Measurements from ENCODE around the gene IQGAP3. TPM values are rescaled to one million over a fixed set of nuclear protein-coding genes. Genes with fewer than 3 reads are reported as not detected.

IQGAP3 gene
- total RNA-seq, 4 donors from 2014 or later = 0.09 to 13.2 TPM; not detected in 2

DNA sequence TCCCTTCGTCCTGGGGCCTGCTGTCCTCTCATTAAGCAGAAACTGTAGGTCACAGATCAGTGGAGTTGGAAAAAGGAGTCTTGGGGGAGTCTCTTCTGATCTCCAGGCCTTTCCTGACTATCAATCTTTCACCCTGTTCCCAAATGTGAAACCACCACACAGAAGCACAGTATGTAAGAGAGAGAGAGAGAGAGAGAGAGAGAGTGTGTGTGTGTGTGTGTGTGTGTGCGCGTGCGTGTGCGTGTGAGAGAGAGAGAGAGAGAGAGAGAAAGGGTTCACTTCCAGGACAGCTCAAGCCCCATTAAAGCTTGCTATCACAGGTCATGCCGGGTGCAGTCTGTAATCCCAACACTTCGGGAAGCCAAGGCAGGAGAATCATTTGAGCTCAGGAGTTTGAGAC is 5.7 kb upstream of the IQGAP3 start:
- Histone ChIP-seq H3K27ac (no peak overlapping the region), H3K4me3 (no peak overlapping the region), H3K4me1 (no peaks in the 10 kb centered on the region), H3K27me3 (no peaks in the 10 kb centered on the region), H3K36me3 (no peaks in the 10 kb centered on the region), H3K9me3 (no peaks in the 10 kb centered on the region)
- TF ChIP-seq POLR2A (IDR thresholded peaks at IDR 0.05) = no peak
- TF ChIP-seq, protein P1, sequence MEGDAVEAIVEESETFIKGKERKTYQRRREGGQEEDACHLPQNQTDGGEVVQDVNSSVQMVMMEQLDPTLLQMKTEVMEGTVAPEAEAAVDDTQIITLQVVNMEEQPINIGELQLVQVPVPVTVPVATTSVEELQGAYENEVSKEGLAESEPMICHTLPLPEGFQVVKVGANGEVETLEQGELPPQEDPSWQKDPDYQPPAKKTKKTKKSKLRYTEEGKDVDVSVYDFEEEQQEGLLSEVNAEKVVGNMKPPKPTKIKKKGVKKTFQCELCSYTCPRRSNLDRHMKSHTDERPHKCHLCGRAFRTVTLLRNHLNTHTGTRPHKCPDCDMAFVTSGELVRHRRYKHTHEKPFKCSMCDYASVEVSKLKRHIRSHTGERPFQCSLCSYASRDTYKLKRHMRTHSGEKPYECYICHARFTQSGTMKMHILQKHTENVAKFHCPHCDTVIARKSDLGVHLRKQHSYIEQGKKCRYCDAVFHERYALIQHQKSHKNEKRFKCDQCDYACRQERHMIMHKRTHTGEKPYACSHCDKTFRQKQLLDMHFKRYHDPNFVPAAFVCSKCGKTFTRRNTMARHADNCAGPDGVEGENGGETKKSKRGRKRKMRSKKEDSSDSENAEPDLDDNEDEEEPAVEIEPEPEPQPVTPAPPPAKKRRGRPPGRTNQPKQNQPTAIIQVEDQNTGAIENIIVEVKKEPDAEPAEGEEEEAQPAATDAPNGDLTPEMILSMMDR (IDR thresholded peaks at IDR 0.05) = no peak
- intact Hi-C loops (cut with DNase I; ENCODE audit: low total_unique reads) = no loop called here
- DNase-seq = no peak

DNA sequence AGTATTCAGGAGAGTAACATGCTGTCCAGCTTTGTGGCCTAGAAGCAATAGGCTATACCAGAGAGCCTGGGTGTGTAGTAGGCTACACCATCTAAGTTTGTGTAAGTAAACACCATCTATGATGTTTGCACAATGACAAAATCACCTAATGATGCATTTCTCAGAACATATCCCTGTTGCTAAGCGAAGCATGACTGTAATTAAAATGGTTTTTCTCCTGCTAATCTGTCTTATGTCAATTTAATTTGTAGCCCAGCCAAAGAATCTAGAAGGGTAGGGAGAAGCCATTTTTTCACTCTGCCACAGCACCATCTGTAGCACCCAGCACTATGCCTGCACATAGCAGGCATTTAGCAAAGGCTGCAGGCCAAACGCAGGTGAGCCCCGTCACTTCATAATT is 5.2 kb upstream of the IQGAP3 start:
- no peaks in the 10 kb centered on the region for H3K27me3 ChIP-seq
- no peak for DNase-seq
- no peak overlapping the region for H3K4me3 ChIP-seq
- TF ChIP-seq POLR2A (IDR thresholded peaks at IDR 0.05) = no peak
- TF ChIP-seq, protein P1 (IDR thresholded peaks at IDR 0.05) = no peak
- no peaks in the 10 kb centered on the region for H3K9me3 ChIP-seq
- no peak overlapping the region for H3K27ac ChIP-seq
- H3K4me1 ChIP-seq = no peaks in the 10 kb centered on the region
- intact Hi-C loops (cut with DNase I; ENCODE audit: low total_unique reads) = no loop called here
- H3K36me3 ChIP-seq = no peaks in the 10 kb centered on the region

DNA sequence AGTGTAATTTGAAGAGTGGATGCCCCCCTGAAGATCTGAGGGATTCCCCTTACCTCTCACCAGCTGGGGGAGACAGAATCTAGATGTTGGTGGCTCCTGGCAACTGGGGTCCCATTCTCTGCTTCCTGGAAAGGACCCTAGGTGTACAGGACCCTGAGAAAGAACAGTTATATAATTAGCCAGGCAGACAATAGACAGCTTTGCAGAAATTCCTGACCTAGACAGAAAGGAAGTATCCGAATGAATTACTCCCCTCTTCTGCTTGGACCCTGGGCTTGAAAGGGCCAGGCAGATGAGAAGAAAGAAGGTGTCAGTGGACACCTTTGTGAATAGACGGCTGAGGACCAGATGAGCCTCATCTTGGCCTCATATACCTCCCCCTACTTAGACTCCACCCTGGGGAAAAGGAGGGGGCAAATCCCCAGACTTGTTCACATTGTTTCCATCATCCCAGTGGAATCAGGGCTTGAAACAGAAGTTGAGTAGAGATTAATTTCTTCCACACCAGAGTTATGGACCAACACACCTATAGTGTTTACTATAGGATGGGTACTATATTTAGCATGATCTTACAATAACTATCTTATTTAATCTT is 1.8 kb upstream of the IQGAP3 start:
- Histone ChIP-seq H3K4me3 (no peak overlapping the region), H3K27ac (no peak overlapping the region), H3K9me3 (no peaks in the 10 kb centered on the region), H3K36me3 (no peaks in the 10 kb centered on the region), H3K27me3 (no peaks in the 10 kb centered on the region), H3K4me1 (peaks cover 0 to 5% of the 10 kb centered on the region in 2 donors)
- intact Hi-C loops (cut with DNase I; ENCODE audit: low total_unique reads) = no loop called here
- DNase-seq = no peak
- TF ChIP-seq, protein P1 (IDR thresholded peaks at IDR 0.05) = no peak
- TF ChIP-seq POLR2A (IDR thresholded peaks at IDR 0.05) = no peak

DNA sequence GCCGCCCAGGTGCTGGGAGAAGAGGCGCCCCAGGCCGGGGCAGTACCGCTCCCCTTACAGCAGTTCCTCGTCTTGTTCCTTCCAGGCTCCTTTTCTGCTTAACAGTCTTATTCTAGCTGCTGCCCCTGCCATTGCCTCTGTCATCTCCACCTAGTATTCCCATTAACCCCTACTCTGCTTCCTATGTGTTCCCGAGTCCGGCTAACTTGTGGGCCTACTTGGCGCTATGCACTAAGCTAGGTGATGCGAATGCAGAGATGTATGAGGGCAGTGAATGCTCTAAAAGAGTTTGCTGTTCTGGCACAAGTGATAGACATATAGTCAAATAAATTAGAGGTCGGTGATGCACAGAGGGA is 276 bp upstream of the IQGAP3 start:
- H3K27ac ChIP-seq = no peak overlapping the region
- TF ChIP-seq, protein P1 (IDR thresholded peaks at IDR 0.05) = peak in 1 of 4 experiments; percentile 12
- no peak for TF ChIP-seq POLR2A (IDR thresholded peaks at IDR 0.05)
- no peaks in the 10 kb centered on the region for H3K27me3 ChIP-seq
- intact Hi-C loops (cut with DNase I; ENCODE audit: low total_unique reads) = no loop called here
- H3K36me3 ChIP-seq = no peaks in the 10 kb centered on the region
- peaks cover 0 to 5% of the 10 kb centered on the region in 2 donors for H3K4me1 ChIP-seq
- H3K4me3 ChIP-seq = peak overlapping the region in 1 of 2 donors; percentile 19
- no peak for DNase-seq
- H3K9me3 ChIP-seq = no peaks in the 10 kb centered on the region

DNA sequence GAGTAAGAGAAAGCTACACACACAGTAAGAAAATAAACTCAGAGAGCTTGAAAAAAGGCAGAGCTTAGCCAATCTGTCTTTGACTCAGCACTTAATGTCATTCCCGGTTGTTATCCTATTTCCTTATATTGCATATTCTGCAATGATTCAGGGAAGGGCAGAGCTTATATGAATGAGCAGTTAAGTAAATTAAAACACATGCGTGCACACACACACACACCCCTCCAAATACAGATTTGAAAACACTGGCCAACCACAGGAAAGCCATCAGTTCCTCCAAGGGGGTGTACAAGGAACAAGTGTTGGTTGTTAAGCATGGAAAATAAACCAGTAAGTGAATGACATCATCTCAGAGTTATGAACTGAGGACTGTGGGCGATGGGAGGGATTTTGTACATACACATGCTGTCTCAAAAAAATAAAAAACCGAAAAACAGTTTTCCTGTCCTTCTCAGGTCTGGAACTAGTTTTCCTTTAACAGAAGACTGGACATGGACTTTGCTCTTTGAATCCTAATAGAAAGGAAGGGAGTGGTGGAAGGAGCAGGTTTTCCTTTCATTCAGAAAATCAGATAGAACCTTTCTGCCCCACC is 1.0 kb downstream of the IQGAP3 start:
- TF ChIP-seq POLR2A (IDR thresholded peaks at IDR 0.05) = no peak
- TF ChIP-seq, protein P1 (IDR thresholded peaks at IDR 0.05) = no peak
- Histone ChIP-seq H3K9me3 (no peaks in the 10 kb centered on the region), H3K36me3 (no peaks in the 10 kb centered on the region), H3K4me3 (no peak overlapping the region), H3K4me1 (peaks cover 0 to 5% of the 10 kb centered on the region in 2 donors), H3K27ac (no peak overlapping the region), H3K27me3 (no peaks in the 10 kb centered on the region)
- no peak for DNase-seq
- intact Hi-C loops (cut with DNase I; ENCODE audit: low total_unique reads) = no loop called here

Data from uterus (tissue), 4 donors.